GM13976 (cell line): ENCODE measurements around the gene ATP13A2.

Experiments
- DNase-seq: peaks from one replicate; pipeline ENCODE4 v3.0.0; 2012; ENCODE audit warnings: low spot score
- CTCF ChIP-seq: IDR thresholded peaks from 2 replicates; pipeline ENCODE4 v1.5.1; 2012; ENCODE audit warnings: borderline replicate concordance, mild to moderate bottlenecking; ENCODE audit not compliant: insufficient read depth; ENCODE audit errors: extremely low read depth, missing control alignments, control extremely low read depth
- in situ Hi-C: fragments of 300-500 bp; cut with MboI; formaldehyde crosslinking; loops from one replicate; pipeline ENCODE4 v1.12.0; 2022; ENCODE audit warnings: low sequenced_read_pairs, mixed read lengths, inconsistent platforms; ENCODE audit not compliant: unreplicated experiment

ATP13A2 gene

GRCh38 chr1:16989676-16990391, 21.9 kb downstream of the ATP13A2 start:
- no peak for TF ChIP-seq CTCF
- in situ Hi-C loops: no loop called here
- DNase-seq: no peak

GRCh38 chr1:16988210-16988609, 23.5 kb downstream of the ATP13A2 start:
- DNase-seq: no peak
- in situ Hi-C loops: no loop called here
- no peak for TF ChIP-seq CTCF

- DNase-seq: no peak
- in situ Hi-C loops: no loop called here
- no peak for TF ChIP-seq CTCF
Measured at GRCh38 chr1:16986962-16987361, 24.8 kb downstream of the ATP13A2 start.

GRCh38 chr1:16986560-16986959, 25.2 kb downstream of the ATP13A2 start:
- TF ChIP-seq CTCF: no peak
- no peak for DNase-seq
- in situ Hi-C loops: no loop called here

GRCh38 chr1:16986113-16986512, 25.6 kb downstream of the ATP13A2 start:
- in situ Hi-C loops: no loop called here
- no peak for DNase-seq
- TF ChIP-seq CTCF: no peak

- DNase-seq: no peak
- in situ Hi-C loops: no loop called here
- no peak for TF ChIP-seq CTCF
Measured at GRCh38 chr1:16984717-16985116, 27.0 kb downstream of the ATP13A2 start.
